Skeletal muscle satellite cell (primary cell): ENCODE data around the gene CIB1.
"Not testable (repeated sequence)": the region's sequence is repeated elsewhere in the genome, so short reads cannot be mapped to it uniquely, and the experiment has no call there.

Experiments used
- H3K27me3 ChIP-seq: 2 replicates; pipeline ENCODE4 v1.7.0; 2013; ENCODE audit warnings: low read length; ENCODE audit not compliant: control insufficient read depth, insufficient read depth
- H3K36me3 ChIP-seq: 2 replicates; pipeline ENCODE4 v1.7.0; 2013; ENCODE audit warnings: mild to moderate bottlenecking, control low read depth, low read length; ENCODE audit not compliant: insufficient read depth
- H3K4me1 ChIP-seq: 2 replicates; pipeline ENCODE4 v1.7.0; 2013; ENCODE audit warnings: low read length; ENCODE audit not compliant: control insufficient read depth, insufficient read depth
- H3K4me2 ChIP-seq: 2 replicates; pipeline ENCODE4 v1.7.0; 2013; ENCODE audit warnings: mild to moderate bottlenecking, low read length
- H3K4me3 ChIP-seq: 2 replicates; pipeline ENCODE4 v1.7.0; 2013; ENCODE audit warnings: low read length
- H3K9ac ChIP-seq: 2 replicates; pipeline ENCODE4 v1.7.0; 2013; ENCODE audit warnings: mild to moderate bottlenecking, low read depth, low read length, moderate library complexity
- H3K9me3 ChIP-seq: replicated peaks from 2 replicates; pipeline ENCODE4 v1.7.0; 2013; ENCODE audit warnings: mild to moderate bottlenecking, control low read depth, low read length

Gene CIB1

DNA sequence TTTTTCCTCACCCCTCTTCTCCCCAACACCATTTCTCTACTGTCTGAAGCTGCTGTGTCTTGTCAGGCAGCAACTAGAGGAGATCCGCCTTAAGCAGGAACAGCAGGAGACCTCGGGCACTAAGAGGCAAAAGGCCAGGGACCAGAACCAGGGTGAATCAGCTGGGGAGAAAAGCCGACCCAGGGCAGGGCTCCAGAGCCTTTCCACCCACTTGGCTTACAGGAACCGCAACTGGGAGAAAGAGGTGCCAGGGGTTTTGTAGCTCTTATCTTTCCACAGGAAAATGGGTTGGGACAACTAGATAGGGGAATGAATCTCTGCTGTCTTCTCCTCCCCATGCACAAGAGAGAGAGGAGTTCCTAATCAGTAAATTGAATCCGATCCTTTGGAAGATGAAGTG lies 28.7 kb upstream of the CIB1 start:
- Histone ChIP-seq H3K4me2 (no peak overlapping the region), H3K36me3 (no peaks in the 10 kb centered on the region), H3K9me3 (no peaks in the 10 kb centered on the region), H3K9ac (no peak overlapping the region), H3K4me1 (peaks cover 20% of the 10 kb centered on the region), H3K4me3 (no peak overlapping the region), H3K27me3 (no peaks in the 10 kb centered on the region)

DNA sequence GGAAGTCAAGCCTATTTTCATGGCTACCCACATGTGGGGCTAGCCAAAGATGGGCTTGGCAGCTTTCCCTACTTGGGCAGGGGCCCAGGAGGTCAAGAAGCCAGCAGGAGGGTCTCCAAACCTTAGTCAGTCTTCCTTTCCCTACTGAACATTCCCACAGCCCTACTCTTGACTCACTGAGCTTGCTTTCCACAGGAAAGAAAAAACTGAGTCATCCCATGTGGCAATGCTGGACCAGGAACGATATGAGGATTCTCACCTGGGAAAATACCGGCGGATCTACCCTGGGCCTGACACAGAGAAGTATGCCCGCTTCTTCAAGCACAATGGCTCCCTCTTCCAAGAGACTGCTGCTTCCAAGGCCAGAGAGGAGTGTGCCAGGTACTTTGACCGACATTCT lies 28.1 kb upstream of the CIB1 start:
- Histone ChIP-seq H3K4me3 (no peak overlapping the region), H3K27me3 (no peaks in the 10 kb centered on the region), H3K4me2 (no peak overlapping the region), H3K9me3 (no peaks in the 10 kb centered on the region), H3K4me1 (peaks cover 14% of the 10 kb centered on the region), H3K36me3 (no peaks in the 10 kb centered on the region), H3K9ac (no peak overlapping the region)

DNA sequence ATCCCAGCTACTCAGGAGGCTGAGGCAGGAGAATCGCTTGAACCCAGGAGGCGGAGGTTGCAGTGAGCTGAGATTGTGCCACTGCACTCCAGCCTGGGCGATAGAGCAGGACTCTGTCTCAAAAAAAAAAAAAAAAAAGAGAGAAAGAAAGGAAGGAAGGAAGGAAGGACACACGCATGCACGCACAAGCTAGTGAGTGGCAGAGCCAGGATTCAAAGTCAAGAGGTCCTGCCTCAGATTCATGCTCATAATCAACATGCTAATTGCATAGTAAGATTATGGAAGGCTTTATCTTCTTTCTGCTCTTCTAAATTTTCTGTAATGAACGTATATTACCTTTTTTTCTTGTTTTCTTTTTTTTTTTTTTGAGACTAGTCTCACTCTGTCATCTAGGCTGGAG lies 27.0 kb upstream of the CIB1 start:
- H3K4me3 ChIP-seq, H3K9me3 ChIP-seq, H3K36me3 ChIP-seq, H3K4me2 ChIP-seq, H3K9ac ChIP-seq, H3K27me3 ChIP-seq: not testable (repeated sequence)
- H3K4me1 ChIP-seq = peaks cover 12% of the 10 kb centered on the region

DNA sequence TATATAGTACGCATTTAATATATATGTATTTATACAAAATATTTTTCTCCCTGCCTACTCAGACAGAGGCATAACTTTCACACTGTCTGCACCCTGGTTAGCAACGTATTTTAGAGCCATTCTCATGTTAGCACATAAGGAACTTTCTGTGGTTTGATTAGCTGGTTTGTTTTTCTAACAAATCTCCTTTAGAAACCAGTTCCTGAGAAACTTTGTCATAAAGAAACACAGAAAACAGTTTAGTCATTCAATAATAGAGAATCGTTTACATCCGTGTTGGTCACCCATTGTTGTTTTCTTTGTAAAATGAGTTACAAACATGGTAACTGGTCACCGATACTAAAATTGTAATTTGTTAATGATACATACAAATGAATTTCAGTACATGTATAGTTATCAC lies 25.8 kb upstream of the CIB1 start:
- peaks cover 6% of the 10 kb centered on the region for H3K4me1 ChIP-seq
- no peaks in the 10 kb centered on the region for H3K9me3 ChIP-seq
- no peak overlapping the region for H3K9ac ChIP-seq

DNA sequence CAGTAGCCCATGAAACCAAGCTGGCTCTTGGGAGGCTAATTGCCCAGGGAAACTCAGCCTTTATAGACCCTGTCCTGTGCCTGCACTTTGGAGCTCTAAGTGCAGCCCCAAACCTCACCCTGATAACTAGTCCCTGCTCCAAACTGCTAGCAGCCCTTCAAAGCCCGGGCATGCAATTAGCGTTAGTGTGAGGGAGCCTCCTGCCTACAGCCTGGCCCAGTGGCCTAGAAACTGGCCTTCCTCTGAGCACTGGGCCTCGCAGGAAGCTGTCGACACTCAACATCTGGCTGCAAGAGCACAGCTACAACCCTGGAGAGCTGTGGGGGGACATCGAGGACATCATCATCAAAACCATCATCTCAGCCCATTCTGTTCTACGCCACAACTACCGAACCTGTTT lies 24.0 kb upstream of the CIB1 start:
- H3K36me3 ChIP-seq = no peaks in the 10 kb centered on the region
- no peak overlapping the region for H3K9ac ChIP-seq
- H3K4me1 ChIP-seq = peaks cover 3% of the 10 kb centered on the region
- H3K27me3 ChIP-seq = no peaks in the 10 kb centered on the region
- no peak overlapping the region for H3K4me2 ChIP-seq
- no peaks in the 10 kb centered on the region for H3K9me3 ChIP-seq
- no peak overlapping the region for H3K4me3 ChIP-seq

More for the DNA sequence above, 25.8 kb upstream of the CIB1 start:
- H3K4me3 ChIP-seq = no peak overlapping the region
- H3K4me2 ChIP-seq = no peak overlapping the region
- no peaks in the 10 kb centered on the region for H3K36me3 ChIP-seq
- H3K27me3 ChIP-seq = no peaks in the 10 kb centered on the region

DNA sequence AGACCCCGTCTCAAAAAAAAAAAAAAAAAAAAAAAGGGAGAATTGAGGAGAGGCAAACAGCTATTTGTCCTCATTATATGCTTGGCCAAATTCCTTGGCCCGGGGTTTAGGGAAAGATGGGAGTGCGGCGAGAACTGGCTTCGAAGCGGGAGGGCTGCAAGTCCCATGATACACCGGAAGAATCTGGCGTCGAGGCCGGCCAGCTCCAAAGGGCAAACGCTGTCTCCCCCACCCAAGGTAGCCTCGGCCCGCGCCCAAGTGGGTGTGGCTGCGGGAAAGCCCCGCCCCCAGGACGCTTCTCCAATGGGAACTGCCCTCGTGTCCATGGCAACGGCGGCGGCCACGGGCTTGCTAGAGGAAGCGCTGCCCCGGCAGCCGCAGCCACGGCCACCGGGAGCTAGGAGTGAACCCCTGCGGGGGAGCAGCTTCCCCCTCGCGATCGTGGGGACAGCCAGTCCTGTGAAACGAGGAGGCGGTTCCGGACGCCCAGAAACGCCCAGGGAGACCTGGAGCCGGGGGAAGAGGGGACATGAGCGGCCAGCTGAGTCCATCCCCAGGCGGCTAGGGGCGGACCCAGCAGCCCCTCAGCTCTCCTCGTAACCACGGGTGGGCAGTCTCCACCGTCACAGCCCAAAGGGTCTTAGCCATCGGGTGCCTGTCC lies 15.6 kb upstream of the CIB1 start, which contains the start of gene TTLL13:
TSS of gene TTLL13 (plus strand) at position 354 of the 661 bp plus-strand sequence. CDS start 1,075 bp downstream, outside the sequence.
- peak within 1 kb of the TSS; percentile 100 for H3K4me2 ChIP-seq
- H3K36me3 ChIP-seq = no peaks in the 10 kb centered on the region
- H3K9ac ChIP-seq = peak within 1 kb of the TSS; percentile 64
- peaks cover 4% of the 10 kb centered on the region for H3K4me1 ChIP-seq
- H3K9me3 ChIP-seq = no peaks in the 10 kb centered on the region
- no peaks in the 10 kb centered on the region for H3K27me3 ChIP-seq
- H3K4me3 ChIP-seq = peak within 1 kb of the TSS; percentile 91

GRCh38 chr15:90248789-90249202 lies 15.1 kb upstream of the CIB1 start:
- Histone ChIP-seq H3K4me1 (peaks cover 4% of the 10 kb centered on the region), H3K27me3 (no peaks in the 10 kb centered on the region), H3K9ac (no peak overlapping the region), H3K9me3 (no peaks in the 10 kb centered on the region), H3K4me2 (peak overlapping the region; percentile 100), H3K4me3 (peak overlapping the region; percentile 91), H3K36me3 (no peaks in the 10 kb centered on the region)

GRCh38 chr15:90243943-90244639 lies 10.3 kb upstream of the CIB1 start:
- H3K4me3 ChIP-seq = no peak overlapping the region
- H3K9me3 ChIP-seq = no peaks in the 10 kb centered on the region
- H3K36me3 ChIP-seq = no peaks in the 10 kb centered on the region
- H3K4me1 ChIP-seq = peaks cover 1% of the 10 kb centered on the region
- no peak overlapping the region for H3K4me2 ChIP-seq
- no peak overlapping the region for H3K9ac ChIP-seq
- H3K27me3 ChIP-seq = no peaks in the 10 kb centered on the region

DNA sequence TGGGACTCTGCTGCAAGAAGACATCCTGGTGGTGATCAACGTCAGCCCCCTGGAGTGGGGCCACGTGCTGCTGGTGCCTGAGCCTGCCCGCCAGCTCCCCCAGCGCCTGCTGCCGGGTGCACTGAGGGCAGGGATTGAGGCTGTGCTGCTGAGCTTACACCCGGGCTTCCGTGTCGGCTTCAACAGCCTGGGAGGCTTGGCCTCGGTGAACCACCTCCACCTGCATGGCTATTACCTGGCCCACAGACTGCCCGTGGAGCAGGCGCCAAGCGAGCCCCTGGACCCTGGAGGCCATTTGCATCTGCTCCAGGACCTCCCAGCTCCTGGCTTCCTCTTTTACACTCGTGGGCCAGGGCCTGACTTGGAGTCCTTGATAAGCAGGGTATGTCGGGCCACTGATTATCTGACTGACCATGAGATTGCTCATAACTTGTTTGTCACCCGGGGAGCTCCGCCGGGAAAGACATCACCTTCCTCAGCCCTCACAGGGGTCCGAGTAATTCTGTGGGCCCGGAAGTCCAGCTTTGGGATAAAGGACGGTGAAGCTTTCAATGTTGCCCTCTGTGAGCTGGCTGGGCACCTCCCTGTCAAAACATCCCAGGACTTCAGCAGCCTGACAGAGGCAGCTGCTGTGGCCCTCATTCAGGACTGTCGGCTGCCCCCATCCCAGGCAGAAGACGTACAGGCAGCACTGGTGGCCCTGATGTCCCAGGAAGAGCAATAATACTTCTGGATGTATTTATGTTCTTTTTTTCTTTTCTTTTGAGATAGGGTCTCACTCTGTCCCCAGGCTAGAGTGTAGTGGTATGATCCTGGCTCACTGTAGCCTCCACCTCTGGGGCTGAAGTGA lies 7.8 kb upstream of the CIB1 start:
- Histone ChIP-seq H3K4me3 (no peak overlapping the region), H3K36me3 (no peaks in the 10 kb centered on the region), H3K4me1 (no peaks in the 10 kb centered on the region), H3K27me3 (no peaks in the 10 kb centered on the region), H3K9ac (no peak overlapping the region), H3K9me3 (no peaks in the 10 kb centered on the region), H3K4me2 (no peak overlapping the region)

DNA sequence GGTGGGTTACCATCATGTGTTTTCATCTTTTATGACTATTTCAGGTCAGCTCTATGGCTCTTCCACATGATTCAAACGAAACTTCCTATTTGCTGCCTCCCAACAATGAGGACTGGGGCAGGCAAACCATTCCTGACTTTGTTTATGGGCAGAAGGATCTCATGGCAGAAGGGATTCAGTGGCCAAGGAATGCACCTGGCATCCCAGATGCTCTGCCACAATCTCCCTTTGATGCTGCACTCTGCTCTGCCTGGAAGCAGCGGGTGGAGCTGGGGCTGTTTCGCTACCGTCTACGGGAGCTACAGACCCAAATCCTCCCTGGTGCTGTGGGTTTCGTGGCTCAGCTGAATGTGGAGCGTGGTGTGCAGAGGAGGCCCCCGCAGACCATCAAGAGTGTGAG lies 7.1 kb upstream of the CIB1 start:
- Histone ChIP-seq H3K9ac (no peak overlapping the region), H3K9me3 (no peaks in the 10 kb centered on the region), H3K4me2 (no peak overlapping the region), H3K4me1 (no peaks in the 10 kb centered on the region), H3K27me3 (no peaks in the 10 kb centered on the region), H3K36me3 (no peaks in the 10 kb centered on the region), H3K4me3 (no peak overlapping the region)

- no peaks in the 10 kb centered on the region for H3K9me3 ChIP-seq
- H3K4me1 ChIP-seq = peaks cover 8% of the 10 kb centered on the region
- H3K36me3 ChIP-seq = no peaks in the 10 kb centered on the region
- no peaks in the 10 kb centered on the region for H3K27me3 ChIP-seq
- no peak overlapping the region for H3K4me3 ChIP-seq
- no peak overlapping the region for H3K4me2 ChIP-seq
- no peak overlapping the region for H3K9ac ChIP-seq
Measured at GRCh38 chr15:90239371-90239770, 5.6 kb upstream of the CIB1 start.
